ENCODE results near the gene HDAC4. TPM values are rescaled to one million over a fixed set of nuclear protein-coding genes. Genes with fewer than 3 reads are reported as not detected.

HDAC4 gene
- total and polyA plus RNA-seq, 2 of the 8 experiments (the other 6 are each of a cell fraction or from before 2014, with no cell fraction given), result 15.4 to 31.5 TPM

DNA sequence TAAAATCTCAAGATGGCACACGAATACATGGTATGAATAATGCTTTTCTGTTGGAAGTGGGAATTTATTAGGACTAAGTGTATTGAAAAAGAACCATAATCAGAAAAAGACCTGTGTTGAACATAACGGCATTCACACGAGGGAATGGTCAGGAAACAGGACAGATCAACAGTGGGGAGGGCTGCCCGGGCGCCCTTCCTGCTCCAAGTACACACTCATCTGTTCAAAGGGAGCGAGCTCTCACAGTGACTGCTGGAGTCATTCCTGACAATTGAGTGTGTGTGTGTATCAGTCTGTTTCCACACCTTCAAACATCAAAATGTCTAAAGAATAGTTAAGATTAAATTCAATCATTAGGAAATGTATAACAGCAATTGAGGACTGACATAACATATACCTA lies 167.2 kb downstream of the HDAC4 start:
- Histone ChIP-seq H3K4me1 (replicated peaks in 1 of 4; ENCODE audit: control insufficient read depth in 3 of 4, insufficient read depth in 4 of 4, low read length in 3 of 4) (no peaks in the 10 kb centered on the region; a peak in 1 of 7 replicates), H3K56ac (replicated peaks; ENCODE audit: insufficient read length, low read depth, low read length) (no peak overlapping the region), H3K18ac (ENCODE audit: extremely low read depth, low read length) (no peak overlapping the region), H3K27me3 (replicated peaks in 1 of 4; ENCODE audit: control insufficient read depth in 3 of 4, extremely low read depth in 1 of 4, insufficient read depth in 3 of 4, low read length in 3 of 4) (no peaks in the 10 kb centered on the region), H3K4me2 (ENCODE audit: insufficient read depth in 1 of 2, low read depth in 2 of 2, low read length in 2 of 2) (no peak overlapping the region), H4K8ac (ENCODE audit: extremely low read depth, insufficient read depth, low read length) (no peak overlapping the region; the same call in 1 of the 2 replicates), H4K20me1 (replicated peaks in 1 of 2; ENCODE audit: control insufficient read depth in 1 of 2, insufficient read depth in 2 of 2, low read length in 2 of 2) (peaks cover 0 to 6% of the 10 kb centered on the region in 2 experiments), H2AK5ac (ENCODE audit: low read depth, low read length) (no peak overlapping the region), H3K23ac (ENCODE audit: insufficient read length) (no peak overlapping the region), H3K9me3 (ENCODE audit: insufficient read depth in 2 of 2, low read depth in 1 of 2, low read length in 1 of 2) (no peaks in the 10 kb centered on the region), H2AFZ (ENCODE audit: low read length) (no peak overlapping the region), H3K36me3 (ENCODE audit: control insufficient read depth in 2 of 4, insufficient read depth in 4 of 4, low read length in 3 of 4) (no peaks in the 10 kb centered on the region), H2BK120ac (replicated peaks; ENCODE audit: low read depth, low read length) (no peak overlapping the region), H3K4ac (replicated peaks; ENCODE audit: insufficient read length, low read depth, low read length) (no peak overlapping the region), H2BK5ac (ENCODE audit: low read depth, low read length) (no peak overlapping the region), H3K79me1 (ENCODE audit: low read depth, low read length) (no peaks in the 10 kb centered on the region; the same call in 1 of the 2 replicates), H3K9ac (replicated peaks in 1 of 4; ENCODE audit: extremely low read depth in 1 of 4, low read depth in 3 of 4, low read length in 3 of 4) (no peak overlapping the region), H2BK20ac (ENCODE audit: low read length) (no peak overlapping the region), H4K5ac (ENCODE audit: insufficient read length, low read depth, low read length) (no peak overlapping the region), H3K4me3 (ENCODE audit: extremely low read depth in 1 of 4, insufficient read depth in 2 of 4, low read depth in 3 of 4, low read length in 4 of 4) (no peak overlapping the region), H3K79me2 (ENCODE audit: control insufficient read depth in 1 of 2, insufficient read depth in 2 of 2, low read length in 2 of 2) (peaks cover 0 to 47% of the 10 kb centered on the region in 2 experiments; a peak in 3 of 4 replicates), H2BK15ac (ENCODE audit: low read length) (no peak overlapping the region), H2BK12ac (ENCODE audit: low read depth, low read length) (no peak overlapping the region), H3K23me2 (ENCODE audit: low read depth, low read length) (no peaks in the 10 kb centered on the region), H3K27ac (ENCODE audit: low read depth, low read length) (no peak overlapping the region), H4K91ac (replicated peaks; ENCODE audit: insufficient read length, low read length) (no peak overlapping the region), H3K14ac (ENCODE audit: insufficient read length) (no peak overlapping the region)
- FAIRE-seq (no peak), DNase-seq (ENCODE audit: low read depth in 1 of 2, low spot score in 2 of 2) (no peak)
- TF ChIP-seq TAF1 (IDR thresholded peaks at IDR 0.05; ENCODE audit: low read depth, low read length) (no peak), CBX8 (IDR thresholded peaks at IDR 0.05; ENCODE audit: borderline replicate concordance, low read depth, low read length) (no peak), SIRT6 (IDR thresholded peaks at IDR 0.05; ENCODE audit: low read length) (no peak), TCF12 (IDR thresholded peaks at IDR 0.05; ENCODE audit: low read depth, low read length) (no peak), RNF2 (IDR thresholded peaks at IDR 0.05; ENCODE audit: borderline replicate concordance, low read depth, low read length, missing control alignments, poor library complexity, severe bottlenecking) (no peak), BCL11A (IDR thresholded peaks at IDR 0.05; ENCODE audit: low read depth in 2 of 2, low read length in 2 of 2) (no peak), NANOG (IDR thresholded peaks at IDR 0.05; ENCODE audit: insufficient read depth, low read depth, low read length, poor library complexity, severe bottlenecking) (no peak), CHD2 (IDR thresholded peaks at IDR 0.05; ENCODE audit: low read length) (no peak), SIX5 (IDR thresholded peaks at IDR 0.05; ENCODE audit: low read depth, low read length) (no peak), EP300 (IDR thresholded peaks at IDR 0.05; ENCODE audit: borderline replicate concordance in 1 of 2, low read depth in 2 of 2, low read length in 2 of 2) (no peak), SUZ12 (IDR thresholded peaks at IDR 0.05; ENCODE audit: low read length) (no peak), SIN3A (conservative IDR thresholded peaks at IDR 0.05 in 1 of 2, IDR thresholded peaks at IDR 0.05 in 1 of 2; ENCODE audit: low read depth in 1 of 2, low read length in 2 of 2) (no peak), JUN (IDR thresholded peaks at IDR 0.05; ENCODE audit: low read depth, low read length) (no peak), RXRA (IDR thresholded peaks at IDR 0.05; ENCODE audit: insufficient read depth, low read depth, low read length) (no peak)
- WGBS, 2 experiments (ENCODE audit: extremely low coverage in 1 of 2, insufficient coverage in 1 of 2, insufficient read length in 1 of 2, insufficient replicate concordance in 2 of 2, low coverage in 1 of 2, low lambda C conversion rate in 2 of 2, missing lambda C conversion rate in 1 of 2), result 99% methylated on average over 6 of the region's 6 CpGs; no CpG with 5 or more reads in 1 of the 2 experiments
- ChIA-PET POLR2A (ENCODE audit: partially characterized antibody) (no interaction called here), CTCF (ENCODE audit: partially characterized antibody) (no interaction called here)

All from H1 (cell line).